HG02623 (cell line): Measurements from ENCODE around the gene NFATC2IP.
"Not testable (repeated sequence)": the region's sequence is repeated elsewhere in the genome, so short reads cannot be mapped to it uniquely, and the experiment has no call there.

Experiments used
- ATAC-seq: cut with Tn5 transposase; IDR thresholded peaks from one replicate; pipeline ENCODE4 v1.9.1; 2021; ENCODE audit warnings: moderate library complexity; ENCODE audit not compliant: unreplicated experiment

NFATC2IP gene

DNA sequence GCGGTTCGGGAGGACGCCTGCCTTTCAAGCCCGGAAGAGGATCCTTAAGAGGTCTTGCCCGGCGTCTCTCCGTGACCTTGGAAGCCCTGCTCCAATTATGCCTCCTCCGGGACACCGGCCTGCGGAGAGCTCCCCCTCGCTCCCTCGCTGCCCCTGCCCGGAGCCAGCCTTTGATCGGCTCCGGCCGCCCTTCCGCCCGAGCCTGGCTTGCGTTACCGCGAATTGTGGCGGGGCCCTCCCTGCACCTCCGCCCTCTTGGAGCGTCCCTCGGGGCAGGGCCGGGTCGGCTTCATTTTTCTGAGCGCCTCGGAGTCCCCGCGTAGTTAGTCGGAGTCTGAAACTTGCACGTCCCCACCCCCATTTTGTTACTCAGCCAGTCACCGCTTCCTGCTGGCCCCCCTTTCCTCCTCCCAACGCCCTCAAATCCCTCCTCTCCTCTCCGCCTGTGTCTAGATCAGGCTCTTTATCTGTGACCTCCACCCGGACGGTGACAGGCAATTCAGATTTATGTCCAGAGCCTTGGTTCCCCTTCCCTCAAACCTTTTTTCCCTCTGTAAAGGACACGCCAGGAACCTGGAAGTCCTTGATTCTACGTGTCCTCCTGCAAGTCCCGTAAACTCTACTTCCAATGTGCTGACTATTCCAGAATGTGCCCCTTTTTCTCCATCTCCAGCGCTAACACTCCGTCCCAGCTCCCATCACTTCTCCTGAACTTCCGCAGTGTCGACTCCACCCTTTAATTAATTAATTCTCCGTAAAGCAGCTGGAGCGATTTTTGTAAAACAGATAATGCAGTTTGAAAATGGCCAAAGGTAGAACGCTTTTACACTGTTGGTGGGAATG lies 25.1 kb upstream of the NFATC2IP start:
- peak; percentile 21 for ATAC-seq

DNA sequence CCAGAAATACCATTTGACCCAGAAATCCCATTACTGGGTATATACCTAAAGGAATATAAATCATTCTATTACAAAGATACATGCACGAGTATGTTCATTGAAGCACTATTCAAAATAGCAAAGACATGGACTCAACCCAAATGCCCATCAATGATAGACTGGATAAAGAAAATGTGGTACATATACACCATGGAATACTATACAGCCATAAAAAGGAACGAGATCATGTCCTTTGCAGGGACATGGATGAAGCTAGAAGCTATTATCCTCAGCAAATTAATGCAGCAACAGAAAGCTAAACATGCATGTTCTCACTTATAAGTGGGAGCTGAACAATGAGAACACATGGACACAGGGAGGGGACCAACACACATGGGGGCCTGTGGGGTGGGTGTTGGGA lies 24.5 kb upstream of the NFATC2IP start:
- ATAC-seq = not testable (repeated sequence)

DNA sequence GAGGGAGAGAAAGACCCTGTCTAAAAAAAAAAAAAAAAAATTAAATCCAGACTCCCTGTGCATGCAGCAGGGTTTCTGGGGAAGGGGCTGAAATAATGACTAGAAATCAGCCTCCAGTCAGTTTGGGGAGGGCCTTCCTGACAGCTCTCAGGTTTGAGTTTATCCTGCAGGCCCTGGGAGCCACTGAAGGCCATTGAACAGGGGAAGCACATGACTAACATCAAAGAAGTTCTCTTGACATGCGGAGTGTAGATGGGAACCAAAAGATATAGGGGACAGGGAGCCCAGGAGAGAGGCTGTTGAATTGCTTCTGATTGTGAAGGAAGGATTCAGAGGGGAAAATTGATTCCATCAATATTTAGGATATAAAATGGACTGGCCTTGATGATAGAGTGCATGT lies 22.9 kb upstream of the NFATC2IP start:
- no peak for ATAC-seq

DNA sequence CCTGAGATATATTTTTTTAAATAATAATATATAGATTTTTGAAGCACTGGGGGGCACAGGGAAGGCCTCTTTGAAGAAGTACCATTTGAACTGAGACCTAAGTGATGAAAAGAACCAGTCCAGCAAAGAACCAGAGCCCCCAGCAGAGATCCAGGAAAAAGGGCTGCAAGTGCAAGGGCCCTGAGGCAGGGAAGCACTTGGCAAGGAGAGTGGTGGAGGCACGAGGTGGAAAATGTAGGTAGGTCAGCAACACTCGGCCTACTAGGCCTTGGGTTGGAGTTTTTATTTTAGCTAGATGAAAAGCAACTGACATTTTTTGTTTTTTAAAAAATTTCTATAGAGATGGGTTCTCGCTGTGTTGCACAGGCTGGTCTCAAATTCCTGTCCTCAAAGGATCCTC lies 20.5 kb upstream of the NFATC2IP start:
- ATAC-seq = no peak

DNA sequence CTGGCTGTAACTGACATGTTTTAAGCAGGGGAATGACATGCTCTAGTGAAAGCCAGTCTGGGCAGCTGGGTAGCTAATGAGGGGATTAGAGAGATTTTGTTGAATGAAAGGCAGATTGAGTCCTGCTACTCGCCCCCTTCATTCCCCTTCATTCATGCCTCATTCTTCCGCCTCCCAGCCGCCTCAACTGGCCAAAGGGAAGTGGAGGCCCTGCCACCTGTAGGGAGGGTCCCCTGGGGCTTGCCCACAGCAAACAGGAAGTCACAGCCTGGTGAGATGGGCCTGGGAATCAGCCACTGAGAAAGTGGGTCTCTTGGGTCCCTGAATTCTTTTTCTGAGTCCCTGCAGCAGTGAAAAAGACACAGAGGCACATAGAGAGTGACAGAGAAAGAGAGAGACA lies 20.1 kb upstream of the NFATC2IP start:
- ATAC-seq = no peak

DNA sequence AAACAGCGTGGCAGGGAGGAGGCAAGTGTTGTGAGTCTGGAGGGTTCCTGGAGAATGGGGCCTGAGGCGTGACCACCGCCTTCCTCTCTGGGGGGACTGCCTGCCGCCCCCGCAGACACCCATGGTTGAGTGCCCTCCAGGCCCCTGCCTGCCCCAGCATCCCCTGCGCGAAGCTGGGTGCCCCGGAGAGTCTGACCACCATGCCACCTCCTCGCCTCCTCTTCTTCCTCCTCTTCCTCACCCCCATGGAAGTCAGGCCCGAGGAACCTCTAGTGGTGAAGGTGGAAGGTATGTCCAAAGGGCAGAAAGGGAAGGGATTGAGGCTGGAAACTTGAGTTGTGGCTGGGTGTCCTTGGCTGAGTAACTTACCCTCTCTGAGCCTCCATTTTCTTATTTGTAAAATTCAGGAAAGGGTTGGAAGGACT lies 18.9 kb upstream of the NFATC2IP start, which contains the start of gene CD19:
CD19 (plus strand) TSS at position 171 of the 425 bp plus-strand sequence; CDS start at position 201, 30 bp downstream.
- ATAC-seq = no peak

DNA sequence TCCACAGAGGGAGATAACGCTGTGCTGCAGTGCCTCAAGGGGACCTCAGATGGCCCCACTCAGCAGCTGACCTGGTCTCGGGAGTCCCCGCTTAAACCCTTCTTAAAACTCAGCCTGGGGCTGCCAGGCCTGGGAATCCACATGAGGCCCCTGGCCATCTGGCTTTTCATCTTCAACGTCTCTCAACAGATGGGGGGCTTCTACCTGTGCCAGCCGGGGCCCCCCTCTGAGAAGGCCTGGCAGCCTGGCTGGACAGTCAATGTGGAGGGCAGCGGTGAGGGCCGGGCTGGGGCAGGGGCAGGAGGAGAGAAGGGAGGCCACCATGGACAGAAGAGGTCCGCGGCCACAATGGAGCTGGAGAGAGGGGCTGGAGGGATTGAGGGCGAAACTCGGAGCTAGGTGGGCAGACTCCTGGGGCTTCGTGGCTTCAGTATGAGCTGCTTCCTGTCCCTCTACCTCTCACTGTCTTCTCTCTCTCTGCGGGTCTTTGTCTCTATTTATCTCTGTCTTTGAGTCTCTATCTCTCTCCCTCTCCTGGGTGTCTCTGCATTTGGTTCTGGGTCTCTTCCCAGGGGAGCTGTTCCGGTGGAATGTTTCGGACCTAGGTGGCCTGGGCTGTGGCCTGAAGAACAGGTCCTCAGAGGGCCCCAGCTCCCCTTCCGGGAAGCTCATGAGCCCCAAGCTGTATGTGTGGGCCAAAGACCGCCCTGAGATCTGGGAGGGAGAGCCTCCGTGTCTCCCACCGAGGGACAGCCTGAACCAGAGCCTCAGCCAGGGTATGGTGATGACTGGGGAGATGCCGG lies 18.2 kb upstream of the NFATC2IP start:
- ATAC-seq = no peak

DNA sequence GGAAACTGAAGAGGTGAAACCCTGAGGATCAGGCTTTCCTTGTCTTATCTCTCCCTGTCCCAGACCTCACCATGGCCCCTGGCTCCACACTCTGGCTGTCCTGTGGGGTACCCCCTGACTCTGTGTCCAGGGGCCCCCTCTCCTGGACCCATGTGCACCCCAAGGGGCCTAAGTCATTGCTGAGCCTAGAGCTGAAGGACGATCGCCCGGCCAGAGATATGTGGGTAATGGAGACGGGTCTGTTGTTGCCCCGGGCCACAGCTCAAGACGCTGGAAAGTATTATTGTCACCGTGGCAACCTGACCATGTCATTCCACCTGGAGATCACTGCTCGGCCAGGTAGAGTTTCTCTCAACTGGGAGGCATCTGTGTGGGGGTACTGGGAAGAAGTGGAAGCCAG lies 17.6 kb upstream of the NFATC2IP start:
- ATAC-seq = no peak

DNA sequence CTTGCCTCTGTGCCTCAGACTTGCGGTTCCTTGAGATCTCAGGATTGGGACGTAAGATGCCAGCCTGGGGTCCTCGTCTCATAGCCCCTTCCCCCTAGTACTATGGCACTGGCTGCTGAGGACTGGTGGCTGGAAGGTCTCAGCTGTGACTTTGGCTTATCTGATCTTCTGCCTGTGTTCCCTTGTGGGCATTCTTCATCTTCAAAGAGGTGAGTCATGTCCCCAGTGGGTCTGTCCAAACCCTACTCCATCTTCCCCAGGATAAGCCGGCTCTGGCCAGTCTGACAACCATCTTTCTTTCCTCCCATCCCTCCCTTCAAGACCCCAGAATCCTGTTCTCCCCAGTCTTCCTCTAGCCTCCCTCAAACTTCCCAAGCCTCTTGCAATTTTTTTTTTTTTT lies 15.4 kb upstream of the NFATC2IP start:
- no peak for ATAC-seq

DNA sequence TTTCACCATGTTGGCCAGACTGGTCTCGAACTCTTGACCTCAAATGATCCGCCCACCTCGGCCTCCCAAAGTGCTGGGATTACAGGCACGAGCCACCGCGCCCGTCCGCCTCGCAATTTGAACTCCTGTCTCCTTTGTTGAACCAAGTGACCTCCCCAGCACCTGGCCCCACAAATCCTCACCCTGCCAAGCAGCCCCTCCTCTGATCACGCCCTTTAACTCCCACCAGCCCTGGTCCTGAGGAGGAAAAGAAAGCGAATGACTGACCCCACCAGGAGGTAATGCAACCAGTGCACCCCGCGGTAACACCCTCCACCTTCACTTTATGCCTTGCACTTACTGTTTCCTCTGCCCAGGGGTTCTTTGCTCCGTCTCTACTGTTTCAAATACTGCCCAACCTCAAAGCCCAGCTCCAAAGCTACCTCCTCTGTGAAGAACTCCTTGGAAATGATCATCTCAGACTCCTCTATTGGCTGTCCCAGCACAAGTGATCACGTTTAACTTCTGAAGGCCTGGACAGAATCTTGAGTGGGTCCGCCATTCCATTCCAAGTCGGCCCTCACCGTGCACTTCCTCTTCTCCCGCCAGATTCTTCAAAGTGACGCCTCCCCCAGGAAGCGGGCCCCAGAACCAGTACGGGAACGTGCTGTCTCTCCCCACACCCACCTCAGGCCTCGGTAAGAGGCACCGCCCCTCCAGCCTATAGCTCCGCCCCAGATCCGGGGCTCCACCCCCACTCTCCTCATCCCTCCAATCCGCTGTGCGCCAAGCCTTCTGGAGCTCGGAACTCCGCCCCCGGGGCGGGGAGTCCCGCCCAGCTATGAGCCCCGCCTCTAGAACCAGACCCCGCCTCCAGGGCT lies 14.6 kb upstream of the NFATC2IP start:
- peak; percentile 56 for ATAC-seq

DNA sequence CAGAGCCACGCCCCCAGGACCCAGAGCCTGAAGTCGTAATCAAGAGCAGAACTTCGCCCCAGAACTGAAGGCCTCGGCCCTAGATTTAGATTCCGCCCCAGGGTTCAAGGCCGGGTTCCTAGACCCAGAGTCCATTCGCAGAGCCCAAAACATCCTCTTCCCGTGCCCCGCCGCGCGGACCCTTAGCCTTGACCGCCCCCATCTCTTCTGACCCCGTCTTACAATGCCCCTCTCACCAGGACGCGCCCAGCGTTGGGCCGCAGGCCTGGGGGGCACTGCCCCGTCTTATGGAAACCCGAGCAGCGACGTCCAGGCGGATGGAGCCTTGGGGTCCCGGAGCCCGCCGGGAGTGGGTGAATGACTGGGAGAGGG lies 14.0 kb upstream of the NFATC2IP start:
- ATAC-seq = no peak

DNA sequence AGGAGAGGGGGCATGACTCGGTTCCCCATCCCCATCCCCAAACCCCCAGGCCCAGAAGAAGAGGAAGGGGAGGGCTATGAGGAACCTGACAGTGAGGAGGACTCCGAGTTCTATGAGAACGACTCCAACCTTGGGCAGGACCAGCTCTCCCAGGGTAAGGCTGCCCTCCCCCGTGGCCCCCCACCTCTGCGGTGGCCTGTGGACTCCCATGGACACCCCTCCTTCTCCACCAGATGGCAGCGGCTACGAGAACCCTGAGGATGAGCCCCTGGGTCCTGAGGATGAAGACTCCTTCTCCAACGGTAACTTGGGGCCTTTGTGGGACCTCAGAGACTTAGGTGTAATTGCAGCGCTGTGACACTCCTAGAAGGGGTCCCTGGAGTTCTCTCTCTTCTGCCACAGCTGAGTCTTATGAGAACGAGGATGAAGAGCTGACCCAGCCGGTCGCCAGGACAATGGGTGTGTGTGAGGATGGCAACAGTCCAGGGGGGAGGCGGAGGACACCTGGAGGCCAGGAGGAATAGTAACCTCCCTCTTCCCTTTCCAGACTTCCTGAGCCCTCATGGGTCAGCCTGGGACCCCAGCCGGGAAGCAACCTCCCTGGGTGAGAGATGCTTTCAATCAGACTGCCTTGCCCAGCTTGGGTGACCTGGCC lies 13.4 kb upstream of the NFATC2IP start:
- no peak for ATAC-seq

DNA sequence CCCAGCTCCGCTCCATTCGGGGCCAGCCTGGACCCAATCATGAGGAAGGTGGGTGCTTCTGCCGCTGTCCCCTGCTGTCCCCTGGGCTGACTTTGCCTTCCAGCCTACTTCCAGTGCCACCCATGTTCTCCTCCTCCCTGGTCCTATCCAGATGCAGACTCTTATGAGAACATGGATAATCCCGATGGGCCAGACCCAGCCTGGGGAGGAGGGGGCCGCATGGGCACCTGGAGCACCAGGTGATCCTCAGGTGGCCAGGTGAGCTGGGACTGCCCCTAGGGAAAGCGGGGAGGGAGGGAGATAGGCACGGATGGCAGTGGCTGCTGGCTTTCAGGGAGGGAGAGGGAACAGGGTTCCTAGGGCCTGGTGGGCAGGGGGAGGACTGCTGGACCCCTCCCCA lies 12.0 kb upstream of the NFATC2IP start:
- ATAC-seq = no peak

DNA sequence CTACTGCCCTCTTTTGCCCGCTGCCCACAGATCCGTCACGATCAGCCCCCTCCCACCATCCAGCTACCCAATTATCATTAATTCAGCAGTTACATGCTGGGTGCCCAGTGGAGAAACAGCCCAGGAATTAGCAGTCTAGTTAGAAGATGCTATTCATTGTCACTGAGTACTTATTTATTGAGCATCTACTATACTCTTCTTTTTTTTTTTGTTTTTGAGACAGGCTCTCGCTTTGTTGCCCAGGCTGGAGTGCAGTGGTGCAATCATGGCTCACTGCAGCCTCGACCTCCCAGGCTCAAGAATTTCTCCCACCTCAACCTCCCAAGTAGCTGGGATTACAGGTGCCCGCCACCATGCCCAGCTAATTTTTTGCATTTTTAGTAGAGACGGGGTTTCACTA lies 10.9 kb upstream of the NFATC2IP start:
- not testable (repeated sequence) for ATAC-seq

DNA sequence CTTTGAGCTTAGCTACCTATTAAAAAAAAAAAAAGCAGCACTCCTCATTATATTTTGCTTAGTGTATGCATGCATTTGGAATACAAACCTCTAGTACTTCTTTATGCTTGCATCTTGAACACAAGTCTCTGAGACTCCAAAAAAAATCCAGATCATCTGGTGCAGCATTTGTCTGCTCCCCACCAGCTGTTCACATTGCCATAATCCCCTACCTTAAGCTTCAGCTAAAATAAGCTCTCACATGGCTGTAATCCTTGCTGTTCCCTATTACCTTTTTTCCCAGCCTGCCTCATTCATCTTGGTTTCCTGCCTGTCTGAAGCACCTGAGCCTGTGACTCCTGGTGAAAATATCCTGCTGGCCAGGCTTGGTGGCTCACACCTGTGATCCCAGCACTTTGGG lies 7.5 kb upstream of the NFATC2IP start:
- no peak for ATAC-seq

DNA sequence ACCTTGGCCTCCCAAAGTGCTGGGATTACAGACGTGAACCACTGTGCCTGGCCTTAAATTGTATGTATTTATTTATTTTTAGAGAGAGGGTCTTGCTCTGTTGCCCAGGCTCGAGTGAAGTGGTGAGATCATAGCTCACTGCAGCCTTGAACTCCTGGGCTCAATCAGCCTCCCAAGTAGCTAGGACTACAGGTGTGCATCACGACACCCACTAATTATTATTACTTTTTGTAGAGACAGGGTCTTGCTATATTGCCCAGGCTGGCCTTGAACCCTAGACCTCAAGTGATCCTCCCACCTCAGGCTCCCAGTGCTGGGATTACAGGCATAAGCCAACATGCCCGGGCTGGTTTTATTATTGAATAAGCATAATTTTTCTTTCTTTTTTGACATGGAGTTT lies 4.1 kb upstream of the NFATC2IP start:
- ATAC-seq = no peak

DNA sequence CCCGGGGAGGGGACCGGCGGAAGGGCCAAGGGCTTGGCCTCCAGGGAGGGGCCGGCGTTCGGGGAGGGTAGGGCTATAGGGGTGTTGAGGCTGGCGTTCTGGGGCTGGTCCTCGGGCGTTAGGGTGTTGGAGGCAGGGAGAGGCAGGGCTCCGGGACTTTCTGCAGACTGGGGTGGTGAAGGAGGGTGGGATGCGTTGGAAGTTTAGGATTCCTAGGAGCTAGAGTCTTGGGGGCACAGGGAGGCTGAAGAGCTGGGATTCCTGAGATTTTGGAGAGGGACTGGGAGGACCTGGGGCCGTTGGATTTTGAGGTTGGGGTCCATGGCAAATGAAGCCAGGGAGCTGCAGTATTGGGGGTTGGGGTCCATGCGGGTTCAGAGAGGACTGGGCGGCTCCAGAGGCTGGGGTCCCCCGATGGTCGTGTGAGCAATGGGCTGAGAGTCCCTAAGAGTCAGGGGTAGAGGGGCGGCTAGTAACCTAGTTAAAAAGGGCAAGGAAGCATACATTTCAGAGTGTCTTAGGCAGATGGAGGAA lies 740 bp downstream of the NFATC2IP start:
- ATAC-seq = no peak

DNA sequence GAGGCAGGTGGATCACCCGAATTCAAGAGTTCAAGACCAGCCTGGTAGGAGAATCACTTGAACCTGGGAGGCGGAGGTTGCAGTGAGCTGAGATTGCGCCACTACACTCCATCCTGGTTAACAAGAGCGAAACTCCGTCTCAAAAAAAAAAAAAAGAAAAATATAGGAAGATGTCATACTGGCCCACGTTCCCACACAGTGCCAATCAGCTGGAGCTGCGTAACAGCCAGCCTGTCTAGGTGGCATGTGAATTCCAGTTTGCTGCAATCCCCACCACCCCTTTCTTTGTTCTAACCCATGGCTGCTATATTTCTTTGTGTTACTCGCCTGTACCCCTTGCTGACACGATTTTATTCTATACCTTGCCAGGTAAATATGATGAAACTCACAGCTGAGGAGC lies 7.5 kb downstream of the NFATC2IP start:
- no peak for ATAC-seq

DNA sequence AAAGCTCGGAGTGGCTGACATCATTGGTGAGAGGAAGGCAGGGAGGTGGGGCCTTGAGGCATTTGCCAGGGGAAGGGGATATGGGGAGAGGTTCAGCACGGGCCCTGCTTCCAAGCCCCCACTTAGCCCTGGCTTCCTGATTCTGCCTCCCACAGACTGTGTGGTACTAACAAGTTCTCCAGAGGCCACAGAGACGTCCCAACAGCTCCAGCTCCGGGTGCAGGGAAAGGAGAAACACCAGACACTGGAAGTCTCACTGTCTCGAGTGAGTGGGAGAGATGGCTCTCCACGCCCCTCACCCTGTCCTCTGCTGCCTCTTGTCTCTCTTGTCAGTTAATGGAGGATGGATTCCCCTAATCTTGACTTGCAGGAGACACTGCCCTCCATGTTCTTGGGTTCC lies 8.1 kb downstream of the NFATC2IP start:
- ATAC-seq = no peak

DNA sequence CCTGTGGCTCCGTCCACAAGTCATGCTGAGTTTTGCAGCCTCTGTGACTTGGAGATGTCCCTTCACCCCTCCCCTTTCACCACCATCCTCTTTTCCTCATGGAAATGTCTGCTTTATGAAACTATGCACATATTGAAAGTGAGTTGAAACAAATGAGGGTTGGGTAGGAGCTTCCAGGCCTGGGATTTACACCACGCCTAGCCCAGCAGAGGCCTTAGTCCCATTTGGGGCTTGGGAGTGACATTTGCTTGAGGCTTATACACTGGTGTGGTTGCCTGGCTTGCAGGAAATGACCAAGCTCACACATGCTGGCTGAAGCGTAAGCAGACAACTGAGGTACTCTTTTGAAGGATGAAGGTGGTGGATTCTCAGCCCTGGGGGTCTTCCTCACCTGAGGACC lies 13.3 kb downstream of the NFATC2IP start:
- no peak for ATAC-seq
